Testis (tissue), 3 donors: Measurements from ENCODE around the gene PRDM11. TPM values are rescaled to one million over a fixed set of nuclear protein-coding genes. Genes with fewer than 3 reads are reported as not detected.

Experiments
- DNase-seq: peaks from one replicate; pipeline ENCODE4 v3.0.0-alpha.2; 2019
- H3K27ac ChIP-seq, 2 donors: fragments of 200-600 bp; sonication (generic); one replicate each; pipeline ENCODE4 v1.5.1; 2019
- H3K27me3 ChIP-seq: fragments of 200-600 bp; sonication (generic); one replicate; pipeline ENCODE4 v1.5.1; 2019
- H3K36me3 ChIP-seq: fragments of 200-600 bp; sonication (generic); one replicate; pipeline ENCODE4 v1.5.1; 2017; ENCODE audit warnings: low read depth; ENCODE audit errors: missing control alignments
- H3K4me1 ChIP-seq: fragments of 200-600 bp; sonication (generic); one replicate; pipeline ENCODE4 v1.5.1; 2019
- H3K4me3 ChIP-seq, 2 donors: fragments of 200-600 bp; sonication (generic); one replicate each; pipeline ENCODE4 v1.5.1; 2017 to 2019
- H3K9me3 ChIP-seq: fragments of 200-600 bp; sonication (generic); one replicate; pipeline ENCODE4 v1.5.1; 2017
- CTCF ChIP-seq, 3 experiments: fragments of 450-650 bp in 2 of 3; fragments of 200-600 bp in 1 of 3; sonication (generic) in 1 of 3; IDR thresholded peaks; one replicate each; pipeline ENCODE4 v1.5.1; 2016 to 2019; ENCODE audit warnings: antibody characterized with exemption in 3 of 3, mild to moderate bottlenecking in 2 of 3, moderate library complexity in 1 of 3
- POLR2A ChIP-seq: fragments of 450-650 bp; IDR thresholded peaks from one replicate; pipeline ENCODE4 v1.6.1; 2017; ENCODE audit warnings: antibody characterized with exemption, mild to moderate bottlenecking, moderate library complexity
- WGBS, 2 donors: methylation state at CpG; one replicate each; pipeline ENCODE4 v1.1.5; 2018; 5-methylcytosine and 5-hydroxymethylcytosine counted together
- intact Hi-C: fragments of 100-400 bp; cut with DNase I; formaldehyde crosslinking; loops from one replicate; pipeline ENCODE4 v1.15.1; 2023; ENCODE audit warnings: low total_unique reads
- polyA plus RNA-seq: library from polyadenylated mRNA; stranded (reverse); fragments of 350-450 nt; fragmentation: Illumina TruSeq; extraction: RNeasy Lipid Tissue Mini Kit (QIAGEN cat#74804); gene quantifications from one replicate; pipeline ENCODE4 v1.2.3, GENCODE V29; 2014; ENCODE audit warnings: low read depth, low replicate concordance; ENCODE audit not compliant: insufficient read depth
- total RNA-seq, 2 donors: library from RNA; depleted of rRNA; stranded (reverse); fragments of >200 nt; gene quantifications; one replicate each; pipeline ENCODE4 v1.2.3, GENCODE V29; 2016

The PRDM11 gene
- total and polyA plus RNA-seq, 3 donors from 2014 or later, result 6.4 to 15.9 (median 13.6) TPM

GRCh38 chr11:45279645-45280044, 133.2 kb downstream of the PRDM11 start:
- no peak overlapping the region for H3K4me3 ChIP-seq
- H3K27me3 ChIP-seq, result no peaks in the 10 kb centered on the region
- H3K4me1 ChIP-seq, result no peaks in the 10 kb centered on the region
- no peaks in the 10 kb centered on the region for H3K9me3 ChIP-seq
- 88 to 96% methylated on average over 2 of the region's 2 CpGs for WGBS, 2 donors
- intact Hi-C loops, result no loop called here
- no peak for TF ChIP-seq CTCF (IDR thresholded peaks at IDR 0.05)
- no peak for TF ChIP-seq POLR2A
- no peak for DNase-seq
- no peaks in the 10 kb centered on the region for H3K36me3 ChIP-seq
- no peak overlapping the region for H3K27ac ChIP-seq

- TF ChIP-seq CTCF (IDR thresholded peaks at IDR 0.05), result no peak
- no peak for TF ChIP-seq POLR2A
- intact Hi-C loops, result no loop called here
Observed at GRCh38 chr11:45280449-45280848, 134.0 kb downstream of the PRDM11 start.

GRCh38 chr11:45282081-45282480, 135.6 kb downstream of the PRDM11 start:
- H3K27me3 ChIP-seq, result no peaks in the 10 kb centered on the region
- no peak overlapping the region for H3K4me3 ChIP-seq
- no peak for TF ChIP-seq CTCF (IDR thresholded peaks at IDR 0.05)
- H3K36me3 ChIP-seq, result no peaks in the 10 kb centered on the region
- no peaks in the 10 kb centered on the region for H3K9me3 ChIP-seq
- H3K27ac ChIP-seq, result no peak overlapping the region
- WGBS, 2 donors, result 87 to 91% methylated on average over 6 of the region's 6 CpGs
- intact Hi-C loops, result no loop called here
- peaks cover 4% of the 10 kb centered on the region for H3K4me1 ChIP-seq
- DNase-seq, result no peak

More at GRCh38 chr11:45280449-45280848, 134.0 kb downstream of the PRDM11 start:
- no peaks in the 10 kb centered on the region for H3K27me3 ChIP-seq
- H3K27ac ChIP-seq, result no peak overlapping the region
- no peaks in the 10 kb centered on the region for H3K4me1 ChIP-seq
- H3K4me3 ChIP-seq, result no peak overlapping the region
- DNase-seq, result no peak
- H3K9me3 ChIP-seq, result no peaks in the 10 kb centered on the region
- 64 to 82% methylated on average over 3 of the region's 3 CpGs for WGBS, 2 donors
- no peaks in the 10 kb centered on the region for H3K36me3 ChIP-seq

Other genes with a start within 250 kb of the PRDM11 start
- 10 to 100 TPM; 19.9 to 28.7 TPM for gene TP53I11, start 195.8 kb upstream of the PRDM11 start, total RNA-seq
- 29.7 TPM for gene TP53I11, start 195.8 kb upstream of the PRDM11 start, polyA plus RNA-seq
- 1 to 10 TPM in 1 of 2 donors, under 1 TPM in 1; 0.68 to 1.4 TPM for gene SYT13, start 139.7 kb downstream of the PRDM11 start, total RNA-seq
- gene SYT13, start 139.7 kb downstream of the PRDM11 start, polyA plus RNA-seq, result 3.3 TPM